PC-3 (cell line): ENCODE data around the gene NTF3. TPM values are rescaled to one million over a fixed set of nuclear protein-coding genes. Genes with fewer than 3 reads are reported as not detected.

Experiments
- ATAC-seq: fragments of 200-7000 bp; cut with Tn5 transposase; 2 replicates; pipeline ENCODE4 v1.9.1; 2020; ENCODE audit warnings: mild to moderate bottlenecking, moderate library complexity
- BruUV-seq: library from RNA; stranded (reverse); fragments of 400-500 nt; replicated peaks from 2 replicates; lab custom pipeline; 2021; lab: Mats Ljungman, UMichigan
- CTCF ChIA-PET: fragments of 300-600 bp; sonication (Branson Sonifier 250); formaldehyde crosslinking; loops from one replicate; lab custom pipeline; 2022; ENCODE audit warnings: antibody characterized with exemption; lab: Charles Lee
- POLR2A ChIA-PET: fragments of 300-600 bp; sonication (Branson Sonifier 250); formaldehyde crosslinking; loops from one replicate; lab custom pipeline; 2022; ENCODE audit warnings: antibody characterized with exemption; ENCODE audit not compliant: unreplicated experiment; lab: Charles Lee
- DNase-seq: peaks from one replicate; pipeline ENCODE4 v3.0.0-alpha.2; 2015
- H2AFZ ChIP-seq: fragments of 300-600 bp; sonication (generic); 2 replicates; pipeline ENCODE4 v1.6.0; 2016; ENCODE audit warnings: antibody characterized with exemption, low read length
- H3F3A ChIP-seq: fragments of 300-600 bp; sonication (generic); one replicate; pipeline ENCODE4 v1.6.0; 2017; ENCODE audit warnings: antibody characterized with exemption, low read length, control low read depth, mild to moderate bottlenecking; ENCODE audit not compliant: unreplicated experiment
- H3K27ac ChIP-seq: fragments of 300-600 bp; sonication (generic); 2 replicates; pipeline ENCODE4 v1.5.1; 2016; ENCODE audit warnings: mild to moderate bottlenecking, low read length
- H3K27me3 ChIP-seq: fragments of 300-600 bp; sonication (generic); 2 replicates; pipeline ENCODE4 v1.6.1; 2016; ENCODE audit warnings: low read length, mixed read lengths
- H3K36me3 ChIP-seq: fragments of 300-600 bp; sonication (generic); 2 replicates; pipeline ENCODE4 v1.6.1; 2016; ENCODE audit warnings: low read depth, mixed run types, low read length, mixed read lengths
- H3K4me1 ChIP-seq: fragments of 300-600 bp; sonication (generic); 2 replicates; pipeline ENCODE4 v1.5.1; 2016; ENCODE audit warnings: low read length; ENCODE audit not compliant: insufficient read depth
- H3K4me2 ChIP-seq: fragments of 300-600 bp; sonication (generic); 2 replicates; pipeline ENCODE4 v1.6.0; 2016; ENCODE audit warnings: low read length
- H3K4me3 ChIP-seq: fragments of 300-600 bp; sonication (generic); 2 replicates; pipeline ENCODE4 v1.5.1; 2016; ENCODE audit warnings: mild to moderate bottlenecking, low read length, mixed read lengths
- H3K79me2 ChIP-seq: fragments of 300-600 bp; sonication (generic); 2 replicates; pipeline ENCODE4 v1.6.1; 2017; ENCODE audit warnings: low read length, mixed read lengths
- H3K9ac ChIP-seq: fragments of 300-600 bp; sonication (generic); 2 replicates; pipeline ENCODE4 v1.6.0; 2016; ENCODE audit warnings: mild to moderate bottlenecking, low read length
- H3K9me2 ChIP-seq: fragments of 300-600 bp; sonication (generic); replicated peaks from 2 replicates; pipeline ENCODE4 v1.6.1; 2016; ENCODE audit warnings: mixed run types, low read length, mixed read lengths
- H3K9me3 ChIP-seq: fragments of 300-600 bp; sonication (generic); 2 replicates; pipeline ENCODE4 v1.6.1; 2016; ENCODE audit warnings: low read length, mixed read lengths
- H4K20me1 ChIP-seq: fragments of 300-600 bp; sonication (generic); 2 replicates; pipeline ENCODE4 v1.6.1; 2016; ENCODE audit warnings: low read length, mixed read lengths
- EZH2 ChIP-seq: fragments of 300-600 bp; sonication (generic); IDR thresholded peaks from one replicate; pipeline ENCODE4 v1.6.1; 2017; ENCODE audit warnings: antibody characterized with exemption, mild to moderate bottlenecking, low read length; ENCODE audit not compliant: unreplicated experiment
- EZH2phosphoT487 ChIP-seq: fragments of 300-600 bp; sonication (generic); IDR thresholded peaks from 2 replicates; pipeline ENCODE4 v1.6.1; 2018; ENCODE audit warnings: mild to moderate bottlenecking, antibody characterized with exemption, low read length, borderline replicate concordance
- intact Hi-C: fragments of 100-400 bp; cut with micrococcal nuclease; formaldehyde crosslinking; loops from 2 replicates; pipeline ENCODE4 v1.9.0; 2023
- total RNA-seq: library from RNA; depleted of rRNA; stranded (reverse); fragments of >200 nt; gene quantifications from 2 replicates; pipeline ENCODE4 v1.2.3, GENCODE V29; 2014
- TF ChIP-seq, protein P1 (sequence below): fragments of 300-600 bp; sonication (generic); conservative IDR thresholded peaks from 2 replicates; pipeline ENCODE4 v1.5.1; 2017; ENCODE audit warnings: antibody characterized with exemption, low read depth, mild to moderate bottlenecking, low read length

The NTF3 gene
- total RNA-seq, 1 experiment from 2014 or later, result not detected

- Histone ChIP-seq H2AFZ (no peak overlapping the region), H3K79me2 (no peaks in the 10 kb centered on the region), H3K36me3 (no peaks in the 10 kb centered on the region), H3K27ac (no peak overlapping the region), H3K4me2 (no peak overlapping the region), H3K9ac (no peak overlapping the region), H3K27me3 (peaks cover 21% of the 10 kb centered on the region; the same call in 1 of the 2 replicates), H3K4me1 (no peaks in the 10 kb centered on the region), H3F3A (no peaks in the 10 kb centered on the region), H4K20me1 (no peaks in the 10 kb centered on the region), H3K4me3 (no peak overlapping the region), H3K9me3 (no peaks in the 10 kb centered on the region), H3K9me2 (no peaks in the 10 kb centered on the region)
- ChIA-PET CTCF (no interaction called here), POLR2A (no interaction called here)
- ATAC-seq (no peak), DNase-seq (no peak)
- TF ChIP-seq, protein P1, sequence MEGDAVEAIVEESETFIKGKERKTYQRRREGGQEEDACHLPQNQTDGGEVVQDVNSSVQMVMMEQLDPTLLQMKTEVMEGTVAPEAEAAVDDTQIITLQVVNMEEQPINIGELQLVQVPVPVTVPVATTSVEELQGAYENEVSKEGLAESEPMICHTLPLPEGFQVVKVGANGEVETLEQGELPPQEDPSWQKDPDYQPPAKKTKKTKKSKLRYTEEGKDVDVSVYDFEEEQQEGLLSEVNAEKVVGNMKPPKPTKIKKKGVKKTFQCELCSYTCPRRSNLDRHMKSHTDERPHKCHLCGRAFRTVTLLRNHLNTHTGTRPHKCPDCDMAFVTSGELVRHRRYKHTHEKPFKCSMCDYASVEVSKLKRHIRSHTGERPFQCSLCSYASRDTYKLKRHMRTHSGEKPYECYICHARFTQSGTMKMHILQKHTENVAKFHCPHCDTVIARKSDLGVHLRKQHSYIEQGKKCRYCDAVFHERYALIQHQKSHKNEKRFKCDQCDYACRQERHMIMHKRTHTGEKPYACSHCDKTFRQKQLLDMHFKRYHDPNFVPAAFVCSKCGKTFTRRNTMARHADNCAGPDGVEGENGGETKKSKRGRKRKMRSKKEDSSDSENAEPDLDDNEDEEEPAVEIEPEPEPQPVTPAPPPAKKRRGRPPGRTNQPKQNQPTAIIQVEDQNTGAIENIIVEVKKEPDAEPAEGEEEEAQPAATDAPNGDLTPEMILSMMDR, result no peak
- intact Hi-C loops, result no loop called here
- BruUV-seq, result no TSS peak
Observed at GRCh38 chr12:5480218-5480937, 48.5 kb downstream of the NTF3 start.

DNA sequence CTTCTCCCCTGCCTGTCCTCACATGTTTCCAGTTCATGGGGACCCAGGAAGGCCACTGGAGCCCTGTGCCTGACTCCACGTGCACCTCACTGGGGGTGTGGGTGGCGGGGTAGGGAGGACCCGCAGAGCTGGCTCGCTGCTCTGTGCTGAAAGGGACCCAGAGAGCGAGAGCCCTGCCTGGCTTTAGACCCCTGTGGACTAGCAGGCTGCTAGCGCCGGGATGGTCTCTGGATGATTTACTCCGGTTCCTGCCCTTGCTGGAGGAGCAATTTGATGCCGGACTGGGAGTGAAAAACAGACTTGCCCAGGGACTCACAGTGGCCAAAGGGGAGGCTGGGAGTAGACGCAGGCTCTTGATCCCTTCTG lies 49.0 kb downstream of the NTF3 start:
- H3F3A ChIP-seq, result no peaks in the 10 kb centered on the region
- no peak overlapping the region for H3K27ac ChIP-seq
- ChIA-PET CTCF (no interaction called here), POLR2A (no interaction called here)
- H3K9me2 ChIP-seq, result no peaks in the 10 kb centered on the region
- DNase-seq (no peak), ATAC-seq (no peak)
- H3K4me2 ChIP-seq, result no peak overlapping the region
- H3K36me3 ChIP-seq, result no peaks in the 10 kb centered on the region
- no peaks in the 10 kb centered on the region for H4K20me1 ChIP-seq
- H3K27me3 ChIP-seq, result peaks cover 21% of the 10 kb centered on the region; the same call in 1 of the 2 replicates
- no peaks in the 10 kb centered on the region for H3K9me3 ChIP-seq
- no peaks in the 10 kb centered on the region for H3K79me2 ChIP-seq
- intact Hi-C loops, result no loop called here
- no peak overlapping the region for H3K9ac ChIP-seq
- no peak overlapping the region for H3K4me3 ChIP-seq
- no peaks in the 10 kb centered on the region for H3K4me1 ChIP-seq
- no peak overlapping the region for H2AFZ ChIP-seq
- TF ChIP-seq EZH2 (no peak), EZH2phosphoT487 (no peak)
- TF ChIP-seq, protein P1, result no peak
- BruUV-seq, result no TSS peak

GRCh38 chr12:5481645-5482044 lies 49.7 kb downstream of the NTF3 start:
- Histone ChIP-seq H3F3A (no peaks in the 10 kb centered on the region), H3K36me3 (no peaks in the 10 kb centered on the region), H3K4me2 (no peak overlapping the region), H3K79me2 (no peaks in the 10 kb centered on the region), H2AFZ (no peak overlapping the region), H3K9me3 (no peaks in the 10 kb centered on the region), H3K27ac (no peak overlapping the region), H3K9me2 (no peaks in the 10 kb centered on the region), H3K9ac (no peak overlapping the region), H3K4me1 (no peaks in the 10 kb centered on the region), H3K27me3 (peaks cover 21% of the 10 kb centered on the region; the same call in 1 of the 2 replicates), H3K4me3 (no peak overlapping the region), H4K20me1 (no peaks in the 10 kb centered on the region)
- intact Hi-C loops, result no loop called here
- ChIA-PET POLR2A (no interaction called here), CTCF (no interaction called here)
- no TSS peak for BruUV-seq
- ATAC-seq, result no peak
- no peak for DNase-seq
- TF ChIP-seq EZH2phosphoT487, result no peak
- no peak for TF ChIP-seq EZH2
- TF ChIP-seq, protein P1, result no peak
